Naive thymus-derived CD4-positive, alpha-beta T cell (primary cell): ENCODE results near the gene FMO2. TPM values are rescaled to one million over a fixed set of nuclear protein-coding genes. Genes with fewer than 3 reads are reported as not detected.

Source experiments
- ATAC-seq: fragments of 150-1000 bp; cut with Tn5 transposase; 2 replicates; pipeline ENCODE4 v1.10.0; 2021; ENCODE audit warnings: mild to moderate bottlenecking, moderate library complexity
- CTCF ChIA-PET: fragments of 350-600 bp; sonication (Branson Sonifier 250); formaldehyde crosslinking; loops from one replicate; lab custom pipeline; 2021; ENCODE audit warnings: antibody characterized with exemption; lab: Charles Lee
- POLR2A ChIA-PET: fragments of 350-600 bp; sonication (Branson Sonifier 250); formaldehyde crosslinking; loops from one replicate; lab custom pipeline; 2021; ENCODE audit warnings: antibody characterized with exemption, inconsistent platforms; lab: Charles Lee
- DNase-seq, 9 donors: peaks; one replicate each; pipeline versions ENCODE4 v3.0.0 to v3.0.0-alpha.2; 2020 to 2022; ENCODE audit warnings: mixed read lengths in 1 of 9
- H3K27ac ChIP-seq: one replicate; pipeline ENCODE4 v1.7.0; 2013; ENCODE audit warnings: mild to moderate bottlenecking, low read depth, low read length, moderate library complexity
- H3K27me3 ChIP-seq, 2 donors: one replicate each; pipeline ENCODE4 v1.7.0; 2013; ENCODE audit warnings: low read length in 2 of 2, mild to moderate bottlenecking in 2 of 2, moderate library complexity in 2 of 2; ENCODE audit not compliant: control insufficient read depth in 2 of 2, insufficient read depth in 2 of 2
- H3K36me3 ChIP-seq, 3 experiments: 1 replicate in 2 of 3; 2 replicates in 1 of 3; pipeline ENCODE4 v1.7.0; 2013; ENCODE audit warnings: low read length in 3 of 3, mild to moderate bottlenecking in 3 of 3, moderate library complexity in 1 of 3; ENCODE audit not compliant: insufficient read depth in 3 of 3, control insufficient read depth in 2 of 3
- H3K4me1 ChIP-seq, 2 donors: one replicate each; pipeline ENCODE4 v1.7.0; 2013; ENCODE audit warnings: low read length in 2 of 2, mild to moderate bottlenecking in 2 of 2, moderate library complexity in 1 of 2; ENCODE audit not compliant: control insufficient read depth in 2 of 2, insufficient read depth in 2 of 2
- H3K4me3 ChIP-seq: 2 replicates; pipeline ENCODE4 v1.7.0; 2013; ENCODE audit warnings: mild to moderate bottlenecking, low read length
- H3K9me3 ChIP-seq, 3 experiments: 1 replicate in 2 of 3; 2 replicates in 1 of 3; pipeline ENCODE4 v1.7.0; 2013; ENCODE audit warnings: low read length in 3 of 3; ENCODE audit not compliant: control insufficient read depth in 2 of 3
- H3K27ac Mint-ChIP-seq, 9 donors: one replicate each; pipeline ENCODE4 v1.8.0; 2020 to 2022; ENCODE audit warnings: mixed read lengths in 9 of 9, mild to moderate bottlenecking in 8 of 9, moderate library complexity in 5 of 9, inconsistent platforms in 2 of 9
- H3K27me3 Mint-ChIP-seq, 5 donors: one replicate each; pipeline ENCODE4 v1.8.0; 2021 to 2022; ENCODE audit warnings: mixed read lengths in 5 of 5, mild to moderate bottlenecking in 1 of 5
- H3K36me3 Mint-ChIP-seq, 5 donors: one replicate each; pipeline ENCODE4 v1.8.0; 2020 to 2022; ENCODE audit warnings: mixed read lengths in 5 of 5, mild to moderate bottlenecking in 3 of 5, inconsistent platforms in 1 of 5
- H3K4me1 Mint-ChIP-seq, 7 donors: one replicate each; pipeline ENCODE4 v1.8.0; 2020 to 2022; ENCODE audit warnings: mixed read lengths in 7 of 7, mild to moderate bottlenecking in 3 of 7, inconsistent platforms in 1 of 7
- H3K4me3 Mint-ChIP-seq, 10 donors: one replicate each; pipeline ENCODE4 v1.8.0; 2020 to 2022; ENCODE audit warnings: mild to moderate bottlenecking in 10 of 10, mixed read lengths in 10 of 10, moderate library complexity in 6 of 10, inconsistent platforms in 2 of 10
- H3K9me3 Mint-ChIP-seq, 11 donors: one replicate each; pipeline ENCODE4 v1.8.0; 2020 to 2022; ENCODE audit warnings: mixed read lengths in 11 of 11, mild to moderate bottlenecking in 4 of 11, inconsistent platforms in 1 of 11, moderate library complexity in 1 of 11
- intact Hi-C, 2 donors: fragments of 100-400 bp; cut with micrococcal nuclease; formaldehyde crosslinking; loops; one replicate each; pipeline ENCODE4 v1.15.1; 2023
- polyA plus RNA-seq, 2 donors: library from polyadenylated mRNA; unstranded; fragments of 300-500 nt; fragmentation: Illumina TruSeq; gene quantifications; one replicate each; pipeline ENCODE4 v1.2.3, GENCODE V29; 2021
- total RNA-seq, 6 experiments: library from RNA in 5 of 6; stranded (reverse) in 5 of 6; gene quantifications; 1 replicate in 5 of 6; 2 replicates in 1 of 6; pipeline ENCODE4 v1.2.3 and lab custom pipeline; 2021 to 2026

Gene FMO2
- total and polyA plus RNA-seq, 7 experiments from 2014 or later, result not detected

GRCh38 chr1:171217658-171218443 lies 32.8 kb downstream of the FMO2 start:
- POLR2A ChIA-PET, result no interaction called here
- no peak overlapping the region for H3K4me3 ChIP-seq

GRCh38 chr1:171218661-171219060 lies 33.6 kb downstream of the FMO2 start:
- Histone ChIP-seq H3K36me3 (no peaks in the 10 kb centered on the region), H3K4me3 (no peak overlapping the region), H3K4me1 (no peaks in the 10 kb centered on the region), H3K9me3 (no peaks in the 10 kb centered on the region), H3K27ac (no peak overlapping the region), H3K27me3 (peaks cover 0 to 3% of the 10 kb centered on the region in 2 donors)
- Mint-ChIP-seq H3K27ac (no peak overlapping the region), H3K36me3 (no peaks in the 10 kb centered on the region), H3K4me3 (no peak overlapping the region), H3K27me3 (peaks cover 0 to 16% (median 7%) of the 10 kb centered on the region in 5 donors), H3K4me1 (peaks cover 0 to 3% (median 0%) of the 10 kb centered on the region in 7 donors), H3K9me3 (peaks cover 0 to 5% (median 0%) of the 10 kb centered on the region in 11 donors)
- DNase-seq (no peak), ATAC-seq (no peak)
- ChIA-PET POLR2A (no interaction called here), CTCF (no interaction called here)
- intact Hi-C loops, result no loop called here

More at GRCh38 chr1:171217658-171218443, 32.8 kb downstream of the FMO2 start:
- CTCF ChIA-PET, result no interaction called here
- no peak overlapping the region for H3K27ac ChIP-seq
- H3K4me1 Mint-ChIP-seq, result peaks cover 0 to 4% (median 0%) of the 10 kb centered on the region in 7 donors
- H3K27me3 Mint-ChIP-seq, result peaks cover 0 to 16% (median 9%) of the 10 kb centered on the region in 5 donors
- intact Hi-C loops, result no loop called here
- ATAC-seq (no peak), DNase-seq (no peak)
- no peaks in the 10 kb centered on the region for H3K4me1 ChIP-seq
- no peaks in the 10 kb centered on the region for H3K36me3 Mint-ChIP-seq
- no peak overlapping the region for H3K27ac Mint-ChIP-seq
- no peaks in the 10 kb centered on the region for H3K36me3 ChIP-seq
- peaks cover 0 to 5% (median 0%) of the 10 kb centered on the region in 11 donors for H3K9me3 Mint-ChIP-seq
- no peak overlapping the region for H3K4me3 Mint-ChIP-seq
- H3K9me3 ChIP-seq, result no peaks in the 10 kb centered on the region
- H3K27me3 ChIP-seq, result no peaks in the 10 kb centered on the region

DNA sequence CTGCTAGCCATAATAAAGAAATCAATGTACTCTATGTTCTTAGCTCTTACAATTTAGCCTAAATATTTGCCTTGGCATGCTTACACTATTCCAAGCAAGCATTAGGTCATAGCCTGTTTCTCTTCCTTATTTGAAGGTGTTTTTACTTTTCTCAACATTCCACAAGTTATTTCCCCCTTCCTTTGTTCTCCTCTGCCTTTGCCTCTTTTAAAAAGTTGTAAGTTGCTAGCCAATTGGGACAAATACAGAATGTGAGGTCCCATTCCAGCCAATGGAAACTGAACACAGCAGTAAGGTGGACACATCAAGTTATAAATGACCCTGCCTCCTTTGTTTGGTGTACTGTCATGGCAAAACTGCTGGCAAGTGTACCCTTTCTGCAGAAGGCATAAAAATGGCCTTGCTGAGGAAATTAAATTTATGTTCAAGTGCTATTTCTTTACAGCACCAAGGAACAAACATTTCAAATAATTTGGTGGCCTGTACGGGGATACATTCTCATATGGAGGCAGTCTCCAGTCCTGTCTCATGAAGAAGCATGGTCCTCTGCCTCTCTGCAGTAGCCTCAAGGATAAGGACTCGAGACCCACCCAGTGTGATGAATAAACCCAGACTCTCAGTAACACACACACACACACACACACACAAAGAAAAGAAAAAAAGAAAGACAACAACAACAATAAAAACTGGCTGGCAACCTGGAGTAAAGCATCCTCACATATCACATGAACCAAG lies 34.4 kb downstream of the FMO2 start:
- Mint-ChIP-seq H3K36me3 (no peaks in the 10 kb centered on the region), H3K27me3 (peaks cover 0 to 16% (median 7%) of the 10 kb centered on the region in 5 donors), H3K9me3 (peaks cover 0 to 5% (median 0%) of the 10 kb centered on the region in 11 donors), H3K27ac (no peak overlapping the region), H3K4me3 (no peak overlapping the region), H3K4me1 (peaks cover 0 to 3% (median 0%) of the 10 kb centered on the region in 7 donors)
- Histone ChIP-seq H3K4me3 (no peak overlapping the region), H3K4me1 (no peaks in the 10 kb centered on the region), H3K9me3 (no peaks in the 10 kb centered on the region), H3K36me3 (no peaks in the 10 kb centered on the region), H3K27me3 (peaks cover 0 to 3% of the 10 kb centered on the region in 2 donors), H3K27ac (no peak overlapping the region)
- intact Hi-C loops, result loop anchor here in 1 of 2 donors (10.0 kb wide), 1 partner anchor 55 kb away; no protein-coding TSS in a partner anchor
- ChIA-PET POLR2A (no interaction called here), CTCF (no interaction called here)
- no peak for DNase-seq
- ATAC-seq, result no peak

DNA sequence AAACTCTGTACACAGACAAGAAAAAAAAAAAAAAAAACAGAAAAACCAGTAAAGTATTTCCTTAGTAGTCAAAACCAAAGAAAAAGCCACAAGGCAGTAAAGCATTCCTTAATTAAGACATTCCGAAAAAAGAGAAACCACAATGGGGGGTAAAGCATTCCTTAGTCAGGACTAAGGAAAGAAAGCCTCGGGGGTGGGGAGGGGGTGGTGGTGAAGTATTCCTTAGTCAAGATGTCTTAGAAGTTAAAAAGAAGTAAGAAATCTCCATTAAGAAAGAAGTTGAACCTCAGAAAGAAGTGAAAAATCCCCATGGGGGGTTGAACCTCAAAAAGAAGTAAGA lies 35.0 kb downstream of the FMO2 start:
- Mint-ChIP-seq H3K36me3 (no peaks in the 10 kb centered on the region), H3K27me3 (peaks cover 0 to 16% (median 7%) of the 10 kb centered on the region in 5 donors), H3K4me3 (no peak overlapping the region), H3K9me3 (peaks cover 0 to 5% (median 0%) of the 10 kb centered on the region in 11 donors), H3K27ac (no peak overlapping the region), H3K4me1 (peaks cover 0 to 3% (median 0%) of the 10 kb centered on the region in 7 donors)
- intact Hi-C loops, result loop anchor here in 1 of 2 donors (10.0 kb wide), 1 partner anchor 55 kb away; no protein-coding TSS in a partner anchor
- Histone ChIP-seq H3K27ac (no peak overlapping the region), H3K36me3 (no peaks in the 10 kb centered on the region), H3K4me1 (no peaks in the 10 kb centered on the region), H3K27me3 (peaks cover 0 to 3% of the 10 kb centered on the region in 2 donors), H3K4me3 (no peak overlapping the region), H3K9me3 (no peaks in the 10 kb centered on the region)
- ATAC-seq, result no peak
- ChIA-PET POLR2A (no interaction called here), CTCF (no interaction called here)
- no peak for DNase-seq

- Histone ChIP-seq H3K4me3 (no peak overlapping the region), H3K36me3 (no peaks in the 10 kb centered on the region), H3K4me1 (no peaks in the 10 kb centered on the region), H3K27me3 (peaks cover 0 to 3% of the 10 kb centered on the region in 2 donors), H3K27ac (no peak overlapping the region), H3K9me3 (no peaks in the 10 kb centered on the region)
- ChIA-PET CTCF (no interaction called here), POLR2A (no interaction called here)
- Mint-ChIP-seq H3K9me3 (peaks cover 0 to 5% (median 0%) of the 10 kb centered on the region in 11 donors), H3K27me3 (peaks cover 0 to 16% (median 7%) of the 10 kb centered on the region in 5 donors), H3K4me1 (peaks cover 0 to 3% (median 0%) of the 10 kb centered on the region in 7 donors), H3K4me3 (no peak overlapping the region), H3K27ac (peak overlapping the region in 1 of 9 donors; percentile 70), H3K36me3 (no peaks in the 10 kb centered on the region)
- intact Hi-C loops, result loop anchor here in 1 of 2 donors (10.0 kb wide), 1 partner anchor 56 kb away; no protein-coding TSS in a partner anchor
- DNase-seq, result no peak
- ATAC-seq, result no peak
These were observed 35.5 kb downstream of the FMO2 start for GRCh38 chr1:171220581-171221054.

GRCh38 chr1:171221665-171222591 lies 36.8 kb downstream of the FMO2 start:
- H3K27me3 Mint-ChIP-seq, result peaks cover 0 to 16% (median 7%) of the 10 kb centered on the region in 5 donors
- no peak overlapping the region for H3K4me3 Mint-ChIP-seq
- no peak overlapping the region for H3K27ac ChIP-seq
- H3K27me3 ChIP-seq, result peaks cover 0 to 3% of the 10 kb centered on the region in 2 donors
- DNase-seq (no peak), ATAC-seq (no peak)
- no peak overlapping the region for H3K4me3 ChIP-seq
- H3K27ac Mint-ChIP-seq, result no peak overlapping the region
- ChIA-PET CTCF (interaction anchor here (0.8 kb wide), 1 partner anchor 27 kb away, joined by 3 read pairs; no protein-coding TSS in a partner anchor), POLR2A (no interaction called here)
- H3K4me1 Mint-ChIP-seq, result peaks cover 0 to 3% (median 0%) of the 10 kb centered on the region in 7 donors
- H3K4me1 ChIP-seq, result no peaks in the 10 kb centered on the region
- H3K9me3 Mint-ChIP-seq, result peaks cover 0 to 5% (median 0%) of the 10 kb centered on the region in 11 donors
- no peaks in the 10 kb centered on the region for H3K9me3 ChIP-seq
- intact Hi-C loops, result loop anchor here in 1 of 2 donors (10.0 kb wide), 1 partner anchor 57 kb away; no protein-coding TSS in a partner anchor
- H3K36me3 ChIP-seq, result no peaks in the 10 kb centered on the region
- no peaks in the 10 kb centered on the region for H3K36me3 Mint-ChIP-seq
